Fibroblast of the aortic adventitia (primary cell): Measurements from ENCODE around the gene SLC25A38. TPM values are rescaled to one million over a fixed set of nuclear protein-coding genes. Genes with fewer than 3 reads are reported as not detected.

ENCODE experiments used
- small RNA-seq: library from RNA; depleted of rRNA; stranded (forward); fragments of <200 nt; gene quantifications from one replicate; pipeline ENCODE3, GENCODE V24; 2012
- total RNA-seq: library from RNA; depleted of rRNA; stranded (reverse); fragments of >200 nt; gene quantifications from 2 replicates; pipeline ENCODE4 v1.2.3, GENCODE V29; 2012; ENCODE audit warnings: low replicate concordance

Gene SLC25A38
- total RNA-seq, 1 donor: 19.3 TPM

Small RNA genes within 50 kb of the gene (small RNA-seq; reads per million reads assigned to genes)
- gene SNORA6 (not detected), gene SNORA62 (not detected)

Other genes with a start within 250 kb of the SLC25A38 start
- 1.9 and 6.4 TPM in 2 replicates for gene CSRNP1, start 229.8 kb upstream of the SLC25A38 start, total RNA-seq
- gene XIRP1, start 190.8 kb upstream of the SLC25A38 start, total RNA-seq: 0.09 TPM in 1 of 2 replicates, not detected in the other
- not detected in 2 replicates for gene CX3CR1, start 103.3 kb upstream of the SLC25A38 start, total RNA-seq
- gene CCR8, start 53.7 kb upstream of the SLC25A38 start, total RNA-seq: not detected in 2 replicates
- gene RPSA, start 23.4 kb downstream of the SLC25A38 start, total RNA-seq: 514 and 1,413 TPM in 2 replicates
- gene MOBP, start 84.3 kb downstream of the SLC25A38 start, total RNA-seq: not detected in 2 replicates